SHP77 treated with DMSO at 0.1 percent for 48 hours (cell line): ENCODE measurements around the gene ADAMTSL2.

Source experiments
- DNase-seq: peaks from one replicate; lab custom pipeline; 2025; lab: John Stamatoyannopoulos, UW

Gene ADAMTSL2

DNA sequence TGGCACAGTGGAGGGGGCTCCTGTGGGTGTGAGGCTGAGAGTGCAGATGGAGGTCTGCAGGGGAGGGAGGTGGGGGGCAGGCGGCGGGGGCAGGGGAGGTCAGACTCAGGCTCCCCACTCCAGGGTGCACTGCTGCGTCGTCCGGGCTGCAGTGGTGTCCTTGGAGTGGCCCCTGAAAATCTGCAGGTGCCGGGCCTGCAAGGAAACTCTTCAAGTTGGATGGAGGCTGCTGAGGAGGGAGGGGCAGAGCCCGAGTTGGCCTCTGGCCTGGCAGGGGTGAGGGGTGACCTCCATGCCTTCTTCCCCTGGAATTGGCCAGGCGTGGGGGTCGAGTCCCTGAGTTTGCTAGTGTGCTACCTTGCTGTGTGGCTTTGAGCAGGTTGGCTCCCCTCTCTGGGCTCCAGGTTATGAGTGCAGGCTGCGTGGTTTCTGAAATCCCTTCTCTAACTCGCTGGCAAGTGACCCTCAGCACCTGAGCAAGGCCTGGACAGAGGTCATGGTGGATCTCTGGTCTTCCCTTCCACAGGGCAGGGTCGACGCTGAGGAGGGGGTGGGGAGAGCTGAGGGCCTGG is 888 bp downstream of the ADAMTSL2 start:
- DNase-seq = no peak

GRCh38 chr9:133536080-133536479 is 1.6 kb downstream of the ADAMTSL2 start:
- no peak for DNase-seq

DNA sequence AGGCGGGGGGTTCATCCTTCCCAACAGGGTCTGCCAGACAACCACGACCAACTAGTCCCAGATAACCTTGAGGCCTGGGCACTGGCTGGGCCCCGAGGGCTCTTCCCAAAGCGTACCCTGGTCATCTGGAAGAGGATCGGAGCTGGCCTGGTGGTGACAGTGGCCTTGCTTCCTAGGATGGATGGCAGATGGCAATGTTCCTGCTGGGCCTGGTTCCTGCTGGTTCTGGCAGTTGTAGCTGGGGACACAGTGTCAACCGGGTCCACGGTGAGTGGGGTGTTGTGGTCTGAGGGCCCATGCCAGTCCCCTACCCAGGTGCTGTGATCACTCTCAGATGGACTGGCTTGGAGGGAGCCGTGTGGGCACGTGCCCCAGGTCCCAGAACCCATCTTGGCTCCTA is 2.0 kb downstream of the ADAMTSL2 start:
- no peak for DNase-seq

- DNase-seq = no peak
Observed at GRCh38 chr9:133537257-133537656, 2.8 kb downstream of the ADAMTSL2 start.

- DNase-seq = no peak
Observed at GRCh38 chr9:133538176-133538575, 3.7 kb downstream of the ADAMTSL2 start.

GRCh38 chr9:133538851-133539833 is 4.6 kb downstream of the ADAMTSL2 start:
- DNase-seq = no peak

- no peak for DNase-seq
Observed at GRCh38 chr9:133539991-133540697, 5.6 kb downstream of the ADAMTSL2 start.

DNA sequence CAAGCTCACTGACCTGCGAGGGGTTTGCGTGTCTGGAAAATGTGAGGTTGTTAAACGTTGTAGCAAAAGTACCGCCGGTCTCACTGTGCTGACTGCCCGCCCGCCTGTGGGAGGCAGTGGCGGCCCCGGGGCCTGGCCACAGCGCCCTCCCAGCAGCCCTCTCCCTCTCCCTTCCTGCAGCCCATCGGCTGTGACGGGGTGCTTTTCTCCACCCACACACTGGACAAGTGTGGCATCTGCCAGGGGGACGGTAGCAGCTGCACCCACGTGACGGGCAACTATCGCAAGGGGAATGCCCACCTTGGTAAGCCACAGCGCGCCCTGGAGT is 6.2 kb downstream of the ADAMTSL2 start:
- no peak for DNase-seq

- DNase-seq = no peak
Observed at GRCh38 chr9:133542002-133542401, 7.5 kb downstream of the ADAMTSL2 start.

DNA sequence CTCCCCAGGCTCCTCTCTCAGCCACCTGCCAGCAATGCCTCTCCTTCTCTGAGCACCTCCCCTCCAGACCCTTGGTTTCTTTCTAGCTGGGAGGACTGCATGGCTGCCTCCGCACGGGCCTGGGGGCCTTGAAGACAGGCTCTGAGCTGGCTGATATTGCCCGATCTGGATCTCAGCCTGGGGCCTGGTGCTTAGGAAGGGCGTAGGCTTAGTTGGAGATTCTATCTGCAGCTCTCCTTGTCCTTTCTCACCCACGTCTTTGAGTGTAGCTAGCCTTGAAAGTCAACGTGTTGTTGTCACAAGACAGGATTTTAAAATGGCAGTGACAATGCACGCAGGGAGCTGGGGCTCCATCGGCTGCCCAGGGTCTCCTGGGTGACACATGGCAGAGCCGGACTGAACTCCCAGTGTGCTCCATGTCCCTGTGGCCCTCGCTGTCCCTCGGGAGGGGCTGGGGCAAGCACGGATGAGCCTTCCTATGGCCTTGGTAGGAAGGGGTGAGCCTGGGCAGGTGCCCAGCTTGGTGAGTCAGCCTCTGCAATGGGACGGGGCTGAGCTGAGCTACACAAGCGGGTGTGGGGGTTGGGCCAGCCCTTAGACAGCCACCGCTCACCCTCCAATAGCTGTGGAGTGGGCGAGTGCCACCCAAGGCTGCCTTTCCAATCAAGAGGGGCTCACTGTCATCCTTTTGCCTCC is 9.4 kb downstream of the ADAMTSL2 start:
- no peak for DNase-seq

- DNase-seq = no peak
Observed at GRCh38 chr9:133545494-133546286, 11.2 kb downstream of the ADAMTSL2 start.

- no peak for DNase-seq
Observed at GRCh38 chr9:133546287-133546680, 11.8 kb downstream of the ADAMTSL2 start.

GRCh38 chr9:133547116-133547515 is 12.6 kb downstream of the ADAMTSL2 start:
- no peak for DNase-seq

GRCh38 chr9:133551446-133551845 is 16.9 kb downstream of the ADAMTSL2 start:
- no peak for DNase-seq

DNA sequence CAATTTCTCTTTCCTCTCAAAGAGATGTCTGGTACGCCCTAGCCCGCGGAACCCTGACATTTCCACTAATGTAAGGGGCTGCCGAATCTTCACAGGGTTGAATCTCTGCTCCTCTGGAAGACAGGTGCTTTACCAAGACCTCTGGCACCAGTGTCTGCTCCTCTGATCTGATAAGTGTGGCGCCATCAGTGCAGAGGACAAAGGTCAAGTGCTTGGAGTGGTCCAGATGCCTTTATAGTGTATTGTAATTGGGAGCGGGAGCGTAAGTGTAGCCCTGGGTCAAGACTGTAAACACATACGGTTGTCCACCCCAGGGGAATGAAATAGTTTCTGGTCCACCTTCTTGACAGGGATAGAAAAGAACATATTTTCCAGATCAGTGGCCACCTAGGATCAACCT is 17.7 kb downstream of the ADAMTSL2 start:
- no peak for DNase-seq

DNA sequence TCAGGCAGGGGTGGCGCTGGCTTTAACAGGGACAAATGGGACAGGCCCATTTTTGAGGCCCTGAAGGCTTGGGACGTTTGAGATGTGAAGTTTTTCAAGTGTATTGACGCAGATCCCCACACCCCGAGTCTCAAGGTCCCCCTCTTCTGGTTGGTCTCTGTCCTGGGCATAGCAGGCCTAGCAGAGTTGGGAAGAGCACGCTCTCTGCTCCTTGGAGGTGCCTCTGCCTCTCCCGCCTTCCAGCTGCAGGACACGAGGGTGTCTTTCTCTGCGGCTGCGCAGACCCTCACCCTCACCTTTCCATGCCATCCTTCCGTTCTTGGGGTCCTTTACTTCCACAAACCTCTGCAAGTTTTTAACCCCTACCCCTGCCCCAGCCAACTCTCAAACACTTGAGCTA is 18.6 kb downstream of the ADAMTSL2 start:
- DNase-seq = no peak

GRCh38 chr9:133553973-133554713 is 19.6 kb downstream of the ADAMTSL2 start:
- DNase-seq = no peak

DNA sequence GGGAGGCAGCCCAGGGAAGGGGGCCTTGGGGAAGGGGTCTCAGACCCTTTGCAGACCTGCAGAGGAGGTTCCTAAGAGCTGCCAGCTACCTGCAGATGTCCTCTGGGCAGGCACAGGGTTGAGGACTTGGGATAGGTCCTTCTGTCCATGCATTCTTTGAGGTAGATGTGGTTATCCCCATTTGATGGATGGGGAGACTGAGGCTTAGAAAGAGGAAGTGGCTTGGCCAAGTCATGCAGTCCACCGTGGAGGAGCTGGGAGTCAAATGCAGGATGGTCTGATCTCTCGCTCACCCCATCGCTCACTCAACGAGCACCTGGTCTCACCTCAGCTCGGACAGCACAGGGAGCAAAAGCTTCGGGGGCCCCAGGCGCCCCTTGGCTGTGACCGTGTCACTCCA is 20.2 kb downstream of the ADAMTSL2 start:
- DNase-seq = no peak

DNA sequence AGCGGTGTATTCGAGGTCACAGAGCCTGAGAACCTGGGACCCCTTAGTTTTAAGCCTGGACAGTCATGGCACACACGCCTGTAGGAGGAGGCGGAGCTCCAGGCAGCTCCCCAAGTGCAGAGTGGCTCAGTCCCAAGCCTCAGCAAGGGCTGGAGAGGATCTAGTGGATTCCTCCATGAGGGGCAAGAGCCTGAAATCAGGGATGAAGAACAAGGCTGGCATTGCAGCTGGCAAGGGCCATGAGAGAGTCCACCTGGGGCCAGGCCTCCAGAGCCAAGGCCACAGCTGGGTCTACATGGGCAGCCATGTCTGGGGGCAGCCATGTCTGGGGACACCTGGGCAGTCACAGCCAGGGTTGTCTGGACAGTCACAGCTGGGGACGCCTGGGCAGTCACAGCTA is 21.9 kb downstream of the ADAMTSL2 start:
- no peak for DNase-seq

- DNase-seq = no peak
Observed at GRCh38 chr9:133557581-133557980, 23.1 kb downstream of the ADAMTSL2 start.
